ENCODE results near the gene MYDGF.

DNA sequence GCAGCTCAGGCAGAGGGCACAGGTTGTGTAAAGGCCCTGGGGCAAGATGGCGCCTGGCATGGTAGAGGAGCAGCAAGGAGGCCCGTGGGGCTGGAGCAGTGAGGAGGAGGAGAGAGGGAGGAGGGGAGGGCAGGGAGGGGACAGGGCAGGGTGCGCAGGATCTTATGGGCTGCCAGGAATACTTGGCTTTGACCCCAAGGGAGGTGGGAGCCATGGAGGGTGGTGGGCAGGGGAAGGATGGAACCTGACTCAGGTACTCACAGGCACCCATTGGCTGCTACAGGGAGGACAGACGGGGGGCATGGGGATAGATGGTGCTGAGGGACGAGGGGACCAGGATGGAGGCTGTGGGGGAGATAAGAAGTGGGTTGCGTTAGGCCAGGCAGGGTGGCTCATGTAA, 27.5 kb downstream of the MYDGF start:
- TF ChIP-seq, protein P1, sequence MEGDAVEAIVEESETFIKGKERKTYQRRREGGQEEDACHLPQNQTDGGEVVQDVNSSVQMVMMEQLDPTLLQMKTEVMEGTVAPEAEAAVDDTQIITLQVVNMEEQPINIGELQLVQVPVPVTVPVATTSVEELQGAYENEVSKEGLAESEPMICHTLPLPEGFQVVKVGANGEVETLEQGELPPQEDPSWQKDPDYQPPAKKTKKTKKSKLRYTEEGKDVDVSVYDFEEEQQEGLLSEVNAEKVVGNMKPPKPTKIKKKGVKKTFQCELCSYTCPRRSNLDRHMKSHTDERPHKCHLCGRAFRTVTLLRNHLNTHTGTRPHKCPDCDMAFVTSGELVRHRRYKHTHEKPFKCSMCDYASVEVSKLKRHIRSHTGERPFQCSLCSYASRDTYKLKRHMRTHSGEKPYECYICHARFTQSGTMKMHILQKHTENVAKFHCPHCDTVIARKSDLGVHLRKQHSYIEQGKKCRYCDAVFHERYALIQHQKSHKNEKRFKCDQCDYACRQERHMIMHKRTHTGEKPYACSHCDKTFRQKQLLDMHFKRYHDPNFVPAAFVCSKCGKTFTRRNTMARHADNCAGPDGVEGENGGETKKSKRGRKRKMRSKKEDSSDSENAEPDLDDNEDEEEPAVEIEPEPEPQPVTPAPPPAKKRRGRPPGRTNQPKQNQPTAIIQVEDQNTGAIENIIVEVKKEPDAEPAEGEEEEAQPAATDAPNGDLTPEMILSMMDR (IDR thresholded peaks at IDR 0.05), result no peak
- TF ChIP-seq ZFX (IDR thresholded peaks at IDR 0.05; ENCODE audit: borderline replicate concordance), result no peak

Data from 22Rv1 (cell line).